Measurements from ENCODE around the gene DAAM2.

DNA sequence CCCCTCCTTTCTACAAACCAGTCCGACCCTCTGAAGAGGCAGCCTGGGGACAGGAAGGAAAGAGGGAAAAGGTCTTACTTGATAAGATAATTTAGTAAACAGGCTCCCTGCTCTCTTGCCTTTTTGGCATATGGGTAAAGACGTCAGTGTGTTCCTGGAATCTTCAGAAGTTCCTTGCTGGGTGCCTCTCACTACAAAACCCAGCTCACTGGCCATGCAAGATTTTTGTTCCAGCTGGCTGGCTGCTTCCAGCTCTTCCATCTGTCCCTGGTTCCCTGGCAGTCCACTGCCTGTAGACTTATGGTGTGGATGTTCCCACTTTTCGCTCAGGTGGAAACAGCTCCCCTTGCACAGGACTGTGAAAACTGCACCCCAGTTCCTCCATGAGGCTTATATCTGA, 84.7 kb downstream of the DAAM2 start:
- TF ChIP-seq, protein P1, sequence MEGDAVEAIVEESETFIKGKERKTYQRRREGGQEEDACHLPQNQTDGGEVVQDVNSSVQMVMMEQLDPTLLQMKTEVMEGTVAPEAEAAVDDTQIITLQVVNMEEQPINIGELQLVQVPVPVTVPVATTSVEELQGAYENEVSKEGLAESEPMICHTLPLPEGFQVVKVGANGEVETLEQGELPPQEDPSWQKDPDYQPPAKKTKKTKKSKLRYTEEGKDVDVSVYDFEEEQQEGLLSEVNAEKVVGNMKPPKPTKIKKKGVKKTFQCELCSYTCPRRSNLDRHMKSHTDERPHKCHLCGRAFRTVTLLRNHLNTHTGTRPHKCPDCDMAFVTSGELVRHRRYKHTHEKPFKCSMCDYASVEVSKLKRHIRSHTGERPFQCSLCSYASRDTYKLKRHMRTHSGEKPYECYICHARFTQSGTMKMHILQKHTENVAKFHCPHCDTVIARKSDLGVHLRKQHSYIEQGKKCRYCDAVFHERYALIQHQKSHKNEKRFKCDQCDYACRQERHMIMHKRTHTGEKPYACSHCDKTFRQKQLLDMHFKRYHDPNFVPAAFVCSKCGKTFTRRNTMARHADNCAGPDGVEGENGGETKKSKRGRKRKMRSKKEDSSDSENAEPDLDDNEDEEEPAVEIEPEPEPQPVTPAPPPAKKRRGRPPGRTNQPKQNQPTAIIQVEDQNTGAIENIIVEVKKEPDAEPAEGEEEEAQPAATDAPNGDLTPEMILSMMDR (IDR thresholded peaks at IDR 0.05): no peak
- no peak for TF ChIP-seq POLR2AphosphoS5 (IDR thresholded peaks at IDR 0.05)
- no peak for TF ChIP-seq POLR2A (IDR thresholded peaks at IDR 0.05)
